IMR-90 (cell line): ENCODE measurements around the gene CCDC102A. TPM values are rescaled to one million over a fixed set of nuclear protein-coding genes. Genes with fewer than 3 reads are reported as not detected.
A peak's percentile ranks its signal among the peaks of the same experiment; 100 is the strongest.

Experiments used
- ATAC-seq: fragments of 200-7000 bp; cut with Tn5 transposase; 2 replicates; pipeline ENCODE4 v1.9.1; 2020; ENCODE audit warnings: low read depth, mild to moderate bottlenecking, moderate library complexity
- BruUV-seq: library from RNA; stranded (reverse); fragments of 400-500 nt; replicated peaks from 2 replicates; lab custom pipeline; 2021; lab: Mats Ljungman, UMichigan
- CTCF ChIA-PET: fragments of 300-600 bp; formaldehyde crosslinking; extraction: SDS; loops from one replicate; lab custom pipeline; 2021; ENCODE audit warnings: antibody characterized with exemption; lab: Yijun Ruan, JAX
- POLR2A ChIA-PET: fragments of 300-600 bp; sonication (Branson Sonifier 250); formaldehyde crosslinking; loops from one replicate; lab custom pipeline; 2022; ENCODE audit warnings: antibody characterized with exemption; ENCODE audit not compliant: unreplicated experiment; lab: Charles Lee
- DNase-seq: peaks from one replicate; pipeline ENCODE4 v3.0.0; 2013
- H2AFZ ChIP-seq: replicated peaks from 2 replicates; pipeline ENCODE3; 2013; ENCODE audit warnings: low read length, mild to moderate bottlenecking; ENCODE audit not compliant: poor library complexity
- H2AK5ac ChIP-seq: 2 replicates; pipeline ENCODE4 v1.6.1; 2013; ENCODE audit warnings: low read depth, low read length, inconsistent platforms
- H2AK9ac ChIP-seq: replicated peaks from 2 replicates; pipeline ENCODE3; 2013; ENCODE audit warnings: mild to moderate bottlenecking, low read depth, low read length, moderate library complexity; ENCODE audit not compliant: poor library complexity
- H2BK120ac ChIP-seq: 2 replicates; pipeline ENCODE4 v1.6.1; 2013; ENCODE audit warnings: low read depth, low read length, inconsistent platforms
- H2BK15ac ChIP-seq: 3 replicates; pipeline ENCODE4 v1.6.1; 2013; ENCODE audit warnings: low read depth, low read length, inconsistent platforms
- H2BK20ac ChIP-seq: 2 replicates; pipeline ENCODE4 v1.6.1; 2013; ENCODE audit warnings: low read depth, mild to moderate bottlenecking, inconsistent platforms, low read length, moderate library complexity
- H2BK5ac ChIP-seq: 2 replicates; pipeline ENCODE4 v1.6.1; 2013; ENCODE audit warnings: mild to moderate bottlenecking, low read depth, low read length, inconsistent platforms; ENCODE audit not compliant: poor library complexity, severe bottlenecking
- H3K14ac ChIP-seq: replicated peaks from 2 replicates; pipeline ENCODE4 v1.6.1; 2013; ENCODE audit warnings: low read depth, low read length, inconsistent platforms
- H3K18ac ChIP-seq: 2 replicates; pipeline ENCODE4 v1.6.1; 2013; ENCODE audit warnings: low read depth, low read length, control low read depth
- H3K23ac ChIP-seq: 2 replicates; pipeline ENCODE4 v1.6.1; 2013; ENCODE audit warnings: low read depth, low read length, inconsistent platforms
- H3K27ac ChIP-seq: 2 replicates; pipeline ENCODE4 v1.5.1; 2013; ENCODE audit warnings: mild to moderate bottlenecking, control low read depth, low read length; ENCODE audit not compliant: insufficient read depth
- H3K27me3 ChIP-seq: 2 replicates; pipeline ENCODE4 v1.6.1; 2013; ENCODE audit warnings: low read length; ENCODE audit not compliant: control insufficient read depth, insufficient read depth
- H3K36me3 ChIP-seq: 2 replicates; pipeline ENCODE4 v1.6.1; 2013; ENCODE audit warnings: low read length, mixed read lengths; ENCODE audit not compliant: control insufficient read depth, insufficient read depth
- H3K4ac ChIP-seq: 2 replicates; pipeline ENCODE4 v1.6.1; 2013; ENCODE audit warnings: low read depth, low read length, inconsistent platforms
- H3K4me1 ChIP-seq: 2 replicates; pipeline ENCODE4 v1.6.1; 2013; ENCODE audit warnings: low read length, mixed read lengths; ENCODE audit not compliant: control insufficient read depth, insufficient read depth
- H3K4me2 ChIP-seq: 2 replicates; pipeline ENCODE4 v1.6.1; 2013; ENCODE audit warnings: low read depth, mild to moderate bottlenecking, control low read depth, low read length, moderate library complexity
- H3K4me3 ChIP-seq: 2 replicates; pipeline ENCODE4 v1.5.1; 2013; ENCODE audit warnings: low read depth, mild to moderate bottlenecking, control low read depth, low read length, moderate library complexity; ENCODE audit not compliant: insufficient read depth
- H3K56ac ChIP-seq: 2 replicates; pipeline ENCODE4 v1.6.1; 2013; ENCODE audit warnings: low read length, inconsistent platforms; ENCODE audit not compliant: insufficient read depth; ENCODE audit errors: extremely low read depth
- H3K79me1 ChIP-seq, 2 experiments: 2 replicates each; pipeline ENCODE4 v1.6.1; 2013; ENCODE audit warnings: low read length in 2 of 2, inconsistent platforms in 1 of 2, low read depth in 1 of 2
- H3K9ac ChIP-seq: 2 replicates; pipeline ENCODE4 v1.6.1; 2013; ENCODE audit warnings: low read depth, low read length, control low read depth
- H3K9me1 ChIP-seq: 2 replicates; pipeline ENCODE4 v1.6.1; 2013; ENCODE audit warnings: low read length, inconsistent platforms; ENCODE audit not compliant: insufficient read depth
- H3K9me3 ChIP-seq: 2 replicates; pipeline ENCODE4 v1.6.1; 2013; ENCODE audit warnings: low read length; ENCODE audit not compliant: control insufficient read depth, insufficient read depth
- H4K20me1 ChIP-seq: 2 replicates; pipeline ENCODE4 v1.6.1; 2013; ENCODE audit warnings: low read length, inconsistent platforms; ENCODE audit not compliant: insufficient read depth
- H4K5ac ChIP-seq: 2 replicates; pipeline ENCODE4 v1.6.1; 2013; ENCODE audit warnings: mild to moderate bottlenecking, low read depth, low read length, control low read depth
- H4K8ac ChIP-seq, 2 experiments: 2 replicates each; pipeline ENCODE4 v1.6.1; 2013; ENCODE audit warnings: low read depth in 2 of 2, low read length in 2 of 2, control low read depth in 1 of 2, inconsistent platforms in 1 of 2
- H4K91ac ChIP-seq: 2 replicates; pipeline ENCODE4 v1.6.1; 2013; ENCODE audit warnings: low read depth, low read length, inconsistent platforms; ENCODE audit not compliant: insufficient read depth
- ELK1 ChIP-seq: fragments of 150-350 bp; IDR thresholded peaks from 2 replicates; pipeline ENCODE4 v1.6.1; 2016; ENCODE audit warnings: low read depth, mild to moderate bottlenecking, low read length, moderate library complexity, borderline replicate concordance
- MAZ ChIP-seq: IDR thresholded peaks from 2 replicates; pipeline ENCODE4 v1.6.1; 2012; ENCODE audit warnings: low read depth, mild to moderate bottlenecking, low read length, improper control_type of control experiment, moderate library complexity, borderline replicate concordance
- POLR2A ChIP-seq: IDR thresholded peaks from 2 replicates; pipeline ENCODE4 v1.6.1; 2012; ENCODE audit warnings: mild to moderate bottlenecking, low read depth, low read length
- RCOR1 ChIP-seq: IDR thresholded peaks from 2 replicates; pipeline ENCODE4 v1.6.1; 2012; ENCODE audit warnings: mild to moderate bottlenecking, low read length, improper control_type of control experiment; ENCODE audit not compliant: insufficient replicate concordance
- SMC3 ChIP-seq: fragments of 150-350 bp; IDR thresholded peaks from 2 replicates; pipeline ENCODE4 v1.6.1; 2016; ENCODE audit warnings: low read depth, mild to moderate bottlenecking, antibody characterized with exemption, low read length, moderate library complexity
- WGBS, 2 experiments: methylation state at CpG; one replicate each; pipeline versions ENCODE4 v1.1.5 to v1.1.7; 2013; ENCODE audit warnings: missing lambda C conversion rate in 2 of 2; ENCODE audit not compliant: insufficient read length in 1 of 2; ENCODE audit errors: extremely low coverage in 2 of 2; 5-methylcytosine and 5-hydroxymethylcytosine counted together
- dilution Hi-C: fragments of 300-500 bp; cut with HindIII; formaldehyde crosslinking; loops from one replicate; pipeline ENCODE4 v1.14.3; 2018; ENCODE audit warnings: low sequenced_read_pairs; ENCODE audit not compliant: unreplicated experiment
- in situ Hi-C: fragments of 300-500 bp; cut with MboI; formaldehyde crosslinking; loops from 3 replicates; pipeline ENCODE4 v1.14.3; 2019; ENCODE audit warnings: low sequenced_read_pairs, inconsistent platforms, mixed read lengths
- intact Hi-C: fragments of 100-400 bp; cut with micrococcal nuclease; formaldehyde crosslinking; loops from 2 replicates; pipeline ENCODE4 v1.10.0; 2022
- polyA plus RNA-seq, 3 experiments: library from polyadenylated mRNA; depleted of rRNA; stranded (reverse); fragments of >200 nt; gene quantifications; 2 replicates each; pipeline ENCODE4 v1.2.3, GENCODE V29; 2012; ENCODE audit warnings: low replicate concordance in 1 of 3
- total RNA-seq: library from RNA; depleted of rRNA; stranded (reverse); fragments of >200 nt; gene quantifications from 2 replicates; pipeline ENCODE4 v1.2.3, GENCODE V29; 2012

The CCDC102A gene
- total and polyA plus RNA-seq, 2 of the 4 experiments (the other 2 are of a cell fraction): 5.4 to 8.5 TPM

DNA sequence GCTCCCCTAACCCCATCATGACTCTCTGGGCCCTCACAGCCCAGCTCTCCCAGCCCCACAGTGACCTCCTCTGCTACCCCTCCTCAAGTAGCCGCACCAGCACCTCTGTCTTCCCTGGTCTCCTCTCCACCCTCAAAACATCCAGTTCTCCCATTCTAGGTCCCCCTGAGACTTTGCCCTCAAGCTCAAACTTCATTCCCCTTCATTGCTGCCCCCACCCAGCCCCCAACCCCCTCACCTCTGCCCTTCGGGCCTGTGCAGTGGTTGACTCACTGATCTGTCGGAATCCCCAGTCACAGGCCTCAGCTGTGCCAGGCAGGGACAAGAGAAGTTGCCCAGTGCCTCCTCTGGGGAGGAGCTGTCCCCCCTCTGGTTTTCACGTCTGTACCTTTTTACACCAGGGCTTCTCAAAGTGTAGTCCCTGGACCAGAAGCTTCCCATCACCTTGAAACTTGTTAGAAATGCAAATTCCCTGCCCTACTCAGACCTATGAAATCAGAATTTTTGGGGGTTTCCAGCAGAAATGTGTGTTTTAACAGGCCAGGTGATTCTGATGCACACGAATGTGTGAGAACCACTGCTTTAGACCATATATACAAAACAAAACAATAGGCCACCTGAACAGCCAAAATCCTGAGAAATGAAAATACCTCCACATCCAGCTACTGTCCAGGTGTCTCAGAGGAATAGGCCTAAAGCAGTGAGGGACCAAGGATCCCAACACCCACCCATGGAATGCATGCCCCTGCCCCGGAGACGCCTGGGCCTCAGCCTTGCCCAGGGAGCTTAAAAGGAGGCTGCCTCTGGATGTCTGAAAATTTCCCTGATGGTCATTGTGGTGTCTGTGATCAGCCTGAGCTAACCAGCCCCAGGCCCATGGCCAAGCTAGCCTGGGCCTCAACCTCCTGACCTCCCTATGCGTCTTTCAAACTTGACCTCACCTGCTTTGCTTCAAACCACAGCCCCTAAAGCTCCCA, 49.2 kb downstream of the CCDC102A start:
- peak overlapping the region; percentile 20 for H4K91ac ChIP-seq
- no TSS peak for BruUV-seq
- no peaks in the 10 kb centered on the region for H3K9me3 ChIP-seq
- no peak overlapping the region for H2BK5ac ChIP-seq
- CTCF ChIA-PET: interaction anchor here (0.6 to 1.4 kb wide), 2 partner anchors 25 to 66 kb away, joined by 3 to 4 read pairs; partner anchors contain the start of gene POLR2C
- H3K4ac ChIP-seq: peak overlapping the region; percentile 62
- H3K36me3 ChIP-seq: no peaks in the 10 kb centered on the region
- H3K9ac ChIP-seq: 0 out of 2 replicates have a peak overlapping the region, but pooled peaks have one; percentile 13
- in situ Hi-C loops: no loop called here
- peaks cover 4% of the 10 kb centered on the region for H3K9me1 ChIP-seq
- H2AK9ac ChIP-seq: peak overlapping the region; percentile 29
- no peak overlapping the region; the same call in 1 of the 2 replicates for H2BK20ac ChIP-seq
- peaks cover 5% of the 10 kb centered on the region for H3K27me3 ChIP-seq
- peak overlapping the region; percentile 93 for H2AFZ ChIP-seq
- no peaks in the 10 kb centered on the region; the same call in 1 of the 2 replicates for H4K20me1 ChIP-seq
- POLR2A ChIA-PET: no interaction called here
- peak overlapping the region; percentile 18; the same call in 1 of the 2 replicates for H3K56ac ChIP-seq
- dilution Hi-C loops: no loop called here
- peak overlapping the region; percentile 100 for H4K5ac ChIP-seq
- H3K4me1 ChIP-seq: peaks cover 4% of the 10 kb centered on the region; the same call in 1 of the 2 replicates
- H3K4me3 ChIP-seq: no peak overlapping the region
- H3K27ac ChIP-seq: no peak overlapping the region
- 80% methylated on average over 3 of the region's 8 CpGs; no CpG with 5 or more reads in 1 of the 2 experiments for WGBS, 2 experiments
- intact Hi-C loops: no loop called here
- H3K23ac ChIP-seq: no peak overlapping the region
- peak overlapping the region; percentile 89 for H3K14ac ChIP-seq
- H4K8ac ChIP-seq: peak overlapping the region; percentile 83 to 96; a peak in 3 of 4 replicates
- no peak for DNase-seq
- H2BK120ac ChIP-seq: 0 out of 2 replicates have a peak overlapping the region, but pooled peaks have one; percentile 52
- TF ChIP-seq SMC3 (no peak), ELK1 (no peak), POLR2A (no peak), RCOR1 (no peak), MAZ (no peak)
- peak overlapping the region; percentile 78 for H3K18ac ChIP-seq
- H2BK15ac ChIP-seq: no peak overlapping the region
- no peak overlapping the region for H2AK5ac ChIP-seq
- peaks cover 0 to 4% of the 10 kb centered on the region in 2 experiments; a peak in 1 of 4 replicates for H3K79me1 ChIP-seq
- no peak for ATAC-seq
- H3K4me2 ChIP-seq: peak overlapping the region; percentile 73
